K562 (cell line): ENCODE results near the gene RCBTB1. TPM values are rescaled to one million over a fixed set of nuclear protein-coding genes. Genes with fewer than 3 reads are reported as not detected.

ENCODE experiments used
- ATAC-seq: fragments of 200-7000 bp; cut with Tn5 transposase; 3 replicates; pipeline ENCODE4 v1.9.1; 2020; ENCODE audit warnings: moderate library complexity
- BruUV-seq: library from RNA; stranded (reverse); fragments of 400-500 nt; replicated peaks from 2 replicates; lab custom pipeline; 2021; lab: Mats Ljungman, UMichigan
- CTCF ChIA-PET: fragments of 300-600 bp; formaldehyde crosslinking; extraction: SDS; loops from one replicate; lab custom pipeline; 2021; ENCODE audit warnings: low intra/inter-chr PET ratio; lab: Yijun Ruan, JAX
- POLR2A ChIA-PET: fragments of 300-600, 350-650 bp; sonication (Branson Sonifier 250); formaldehyde crosslinking; extraction: SDS; loops from one replicate; lab custom pipeline; 2021; ENCODE audit warnings: antibody characterized with exemption, inconsistent platforms; lab: Yijun Ruan, JAX
- DNase-seq, 4 experiments: peaks; one replicate each; pipeline versions ENCODE4 v3.0.0 to v3.0.0-alpha.2; 2011 to 2018; ENCODE audit warnings: low spot score in 3 of 4, mixed read lengths in 3 of 4; ENCODE audit errors: extremely low read depth in 1 of 4
- FAIRE-seq: peaks from 2 replicates; lab custom pipeline; 2011; peaks lifted over from hg19 to GRCh38; lab: Jason Lieb, UNC
- H2AFZ ChIP-seq: 2 replicates; pipeline ENCODE4 v1.6.0; 2011; ENCODE audit warnings: low read depth, low read length, control low read depth, inconsistent platforms
- H3K27ac ChIP-seq: fragments of 200-600 bp; 3 replicates; pipeline ENCODE4 v1.8.0; 2011; ENCODE audit warnings: low read depth, mild to moderate bottlenecking, control low read depth, inconsistent platforms, low read length, moderate library complexity, mixed read lengths; ENCODE audit errors: extremely low read depth
- H3K27me3 ChIP-seq, 2 experiments: fragments of 300-600 bp in 1 of 2; 2 replicates in 1 of 2; 3 replicates in 1 of 2; pipeline versions ENCODE4 v1.6.0 to v1.8.0; 2011; ENCODE audit warnings: inconsistent platforms in 2 of 2, low read length in 2 of 2, mild to moderate bottlenecking in 1 of 2, mixed read lengths in 1 of 2, moderate library complexity in 1 of 2; ENCODE audit not compliant: control insufficient read depth in 2 of 2, insufficient read depth in 2 of 2
- H3K36me3 ChIP-seq: fragments of 300-600 bp; 3 replicates; pipeline ENCODE4 v1.8.0; 2011; ENCODE audit warnings: mild to moderate bottlenecking, low read length, inconsistent platforms; ENCODE audit not compliant: control insufficient read depth, insufficient read depth
- H3K4me1 ChIP-seq, 2 experiments: fragments of 200-600 bp in 1 of 2; replicated peaks in 1 of 2; 2 replicates in 1 of 2; 3 replicates in 1 of 2; pipeline versions ENCODE4 v1.5.1 to v1.8.0; 2011; ENCODE audit warnings: inconsistent platforms in 2 of 2, low read length in 2 of 2, mild to moderate bottlenecking in 1 of 2, mixed read lengths in 1 of 2, moderate library complexity in 1 of 2; ENCODE audit not compliant: control insufficient read depth in 2 of 2, insufficient read depth in 2 of 2
- H3K4me2 ChIP-seq: 2 replicates; pipeline ENCODE4 v1.6.1; 2011; ENCODE audit warnings: low read length, control low read depth, inconsistent platforms, mixed read lengths; ENCODE audit not compliant: insufficient read depth
- H3K4me3 ChIP-seq: fragments of 200-600 bp; sonication (generic), shearing (Covaris generic); 2 replicates; pipeline ENCODE4 v1.5.1; 2016; ENCODE audit warnings: control low read depth, inconsistent platforms
- H3K79me2 ChIP-seq: fragments of 200-600 bp; 3 replicates; pipeline ENCODE4 v1.8.0; 2011; ENCODE audit warnings: low read length, inconsistent platforms; ENCODE audit not compliant: control insufficient read depth, insufficient read depth
- H3K9ac ChIP-seq, 2 experiments: 2 replicates each; pipeline versions ENCODE4 v1.6.0 to v1.6.1; 2011; ENCODE audit warnings: low read depth in 2 of 2, low read length in 2 of 2, control low read depth in 1 of 2, inconsistent platforms in 1 of 2, mild to moderate bottlenecking in 1 of 2, mixed read lengths in 1 of 2; ENCODE audit not compliant: insufficient read depth in 1 of 2
- H3K9me1 ChIP-seq: one replicate; pipeline ENCODE4 v1.6.0; 2011; ENCODE audit warnings: inconsistent platforms, mild to moderate bottlenecking, low read length, moderate library complexity; ENCODE audit not compliant: control insufficient read depth, insufficient read depth
- H3K9me3 ChIP-seq: replicated peaks from 2 replicates; pipeline ENCODE4 v1.5.1; 2011; ENCODE audit warnings: low read depth, low read length, inconsistent platforms; ENCODE audit not compliant: control insufficient read depth, insufficient read depth
- H4K20me1 ChIP-seq: replicated peaks from 2 replicates; pipeline ENCODE4 v1.6.1; 2011; ENCODE audit warnings: low read length, inconsistent platforms, mixed read lengths; ENCODE audit not compliant: control insufficient read depth, insufficient read depth
- C11orf30 ChIP-seq: fragments of 450-650 bp; IDR thresholded peaks from 2 replicates; pipeline ENCODE4 v1.6.1; 2016; ENCODE audit warnings: low read depth, mild to moderate bottlenecking
- ELF1 ChIP-seq: fragments of 200-800 bp; sonication (Bioruptor generic); IDR thresholded peaks from 2 replicates; pipeline ENCODE4 v1.6.1; 2016; ENCODE audit warnings: missing genetic modification characterization, missing compliant biosample characterization
- HDGF ChIP-seq: fragments of 450-650 bp; IDR thresholded peaks from 2 replicates; pipeline ENCODE4 v1.6.1; 2016
- KDM5B ChIP-seq: fragments of 200-600 bp; sonication (generic); IDR thresholded peaks from 2 replicates; pipeline ENCODE4 v1.6.1; 2012; ENCODE audit warnings: low read depth, mild to moderate bottlenecking, moderate library complexity, low read length, control low read depth, inconsistent platforms; ENCODE audit not compliant: insufficient replicate concordance
- L3MBTL2 ChIP-seq: fragments of 450-650 bp; IDR thresholded peaks from 2 replicates; pipeline ENCODE4 v1.6.1; 2016; ENCODE audit warnings: mild to moderate bottlenecking, moderate library complexity
- MAFF ChIP-seq: IDR thresholded peaks from 2 replicates; pipeline ENCODE4 v1.6.1; 2012; ENCODE audit warnings: low read length, improper control_type of control experiment
- MIER1 ChIP-seq: fragments of 450-650 bp; IDR thresholded peaks from 2 replicates; pipeline ENCODE4 v1.6.1; 2016; ENCODE audit warnings: antibody characterized with exemption, mild to moderate bottlenecking, low read depth
- PHF8 ChIP-seq: fragments of 200-600 bp; sonication (generic); IDR thresholded peaks from 2 replicates; pipeline ENCODE4 v1.6.1; 2012; ENCODE audit warnings: mixed run types, mild to moderate bottlenecking, inconsistent platforms, low read length, moderate library complexity, borderline replicate concordance
- RBFOX2 ChIP-seq: fragments of 200-400 bp; formaldehyde crosslinking; IDR thresholded peaks from 2 replicates; pipeline ENCODE4 v1.6.1; 2017; ENCODE audit warnings: low read depth, mild to moderate bottlenecking, low read length, moderate library complexity
- TAF9B ChIP-seq: fragments of 450-650 bp; IDR thresholded peaks from 2 replicates; pipeline ENCODE4 v1.6.1; 2018; ENCODE audit warnings: mild to moderate bottlenecking; ENCODE audit not compliant: partially characterized antibody
- VEZF1 ChIP-seq: fragments of 200-800 bp; sonication (Bioruptor generic); IDR thresholded peaks from 2 replicates; pipeline ENCODE4 v1.6.1; 2017; ENCODE audit warnings: missing genetic modification characterization, missing compliant biosample characterization
- ZNF316 ChIP-seq: fragments of 450-650 bp; IDR thresholded peaks from 2 replicates; pipeline ENCODE4 v1.6.1; 2016
- WGBS: fragments of 100-300 bp; shearing (Covaris generic); methylation state at CpG from one replicate; pipeline ENCODE4 v1.1.6; 2016; ENCODE audit warnings: low coverage, mixed read lengths; ENCODE audit not compliant: insufficient coverage; ENCODE audit errors: missing lambda C conversion rate; 5-methylcytosine and 5-hydroxymethylcytosine counted together
- in situ Hi-C: fragments of 300-500 bp; cut with MboI; formaldehyde crosslinking; loops from 4 replicates; pipeline ENCODE4 v1.15.0; 2018; ENCODE audit warnings: inconsistent platforms, mixed read lengths
- intact Hi-C: fragments of 100-400 bp; cut with micrococcal nuclease; formaldehyde crosslinking; loops from 2 replicates; pipeline ENCODE4 v1.14.2; 2022
- polyA plus RNA-seq, 8 experiments: library from polyadenylated mRNA; depleted of rRNA in 4 of 8; stranded (reverse) in 5 of 8; unstranded in 3 of 8; fragments of >200 nt; fragmentation: Nextera tagmentation in 2 of 8; fragmentation: Illumina TruSeq in 1 of 8; extraction: Ambion mirVana in 2 of 8; extraction: Trizol in 1 of 8; gene quantifications; 2 replicates each; pipeline versions ENCODE4 v1.2.1 to v1.2.3, GENCODE V29; 2011 to 2014; ENCODE audit warnings: inconsistent platforms in 1 of 8, missing spikeins in 1 of 8
- total RNA-seq, 7 experiments: library from RNA; depleted of rRNA in 6 of 7; stranded (reverse); fragments of >200 nt in 6 of 7; fragmentation: Illumina TruSeq in 2 of 7; extraction: Trizol in 2 of 7; gene quantifications; 2 replicates each; pipeline versions ENCODE4 v1.2.1 to v1.2.3, GENCODE V29; 2011 to 2021; ENCODE audit warnings: low replicate concordance in 1 of 7
- TF ChIP-seq, protein P1 (sequence below): IDR thresholded peaks from 3 replicates; pipeline ENCODE4 v1.6.1; 2011; ENCODE audit warnings: borderline replicate concordance, mild to moderate bottlenecking; ENCODE audit not compliant: insufficient read length, insufficient read depth
- TF ChIP-seq, protein P2 (sequence below): sonication (generic); formaldehyde crosslinking; IDR thresholded peaks from 2 replicates; pipeline ENCODE4 v1.8.0; 2022; ENCODE audit warnings: mild to moderate bottlenecking, missing genetic modification reagents, borderline replicate concordance

RCBTB1 gene
- total and polyA plus RNA-seq, 9 of the 15 experiments (the other 6 are each of a cell fraction or from before 2014, with no cell fraction given), result 4.0 to 11.3 (median 8.4) TPM

- no peak for TF ChIP-seq TAF9B
- peak; percentile 62 for TF ChIP-seq RBFOX2
- peak; percentile 34 for TF ChIP-seq KDM5B
- peak; percentile 43; the same call in 1 of the 2 replicates for TF ChIP-seq PHF8
- peak; percentile 72 for TF ChIP-seq ELF1
These were observed 42.7 kb upstream of the RCBTB1 start, which contains the start of gene ARL11 (continued) for GRCh38 chr13:49627831-49628652.

DNA sequence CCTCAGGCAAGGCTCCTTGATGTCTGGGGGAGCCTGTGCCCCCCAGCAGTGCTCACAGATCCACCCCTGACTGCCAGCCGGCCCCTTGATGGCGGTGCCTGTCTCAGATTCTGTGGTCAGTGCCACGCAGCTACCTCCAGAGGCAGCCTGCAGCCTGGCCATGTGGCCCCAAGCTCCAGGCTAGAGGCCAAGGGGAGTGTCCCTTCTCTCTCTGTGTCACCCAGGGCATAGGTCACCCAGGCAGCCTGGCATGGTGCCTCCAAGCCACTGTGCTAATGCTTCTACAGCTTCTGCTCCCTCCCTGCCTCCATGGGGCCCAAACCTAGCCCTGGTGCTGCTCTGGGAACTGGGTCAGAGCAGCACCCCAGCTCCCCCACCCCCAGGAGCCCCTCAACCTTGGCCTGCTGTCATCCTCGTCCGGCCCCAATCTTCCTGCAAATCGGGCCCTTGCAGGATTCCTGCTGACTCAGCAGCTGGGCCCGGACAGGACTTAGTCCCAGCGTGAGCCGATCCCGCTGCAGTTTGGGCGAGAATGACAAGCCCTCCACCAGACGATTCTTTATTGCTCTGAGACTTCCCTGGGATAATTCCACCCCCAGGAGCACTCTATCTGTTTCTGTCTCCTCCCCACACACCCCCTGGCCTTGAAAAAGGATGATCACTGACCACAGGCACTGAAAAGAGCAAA is 40.2 kb upstream of the RCBTB1 start:
- Histone ChIP-seq H3K4me1 (peaks cover 10 to 17% of the 10 kb centered on the region in 2 experiments; a peak in 4 of 5 replicates), H3K4me2 (no peak overlapping the region), H3K4me3 (no peak overlapping the region), H3K9me3 (no peaks in the 10 kb centered on the region), H3K9me1 (no peaks in the 10 kb centered on the region), H3K27me3 (no peaks in the 10 kb centered on the region), H3K79me2 (no peaks in the 10 kb centered on the region), H3K9ac (no peak overlapping the region; a peak in 1 of 4 replicates), H3K36me3 (no peaks in the 10 kb centered on the region), H4K20me1 (no peaks in the 10 kb centered on the region), H2AFZ (peak overlapping the region; percentile 55; the same call in 1 of the 2 replicates), H3K27ac (no peak overlapping the region)
- ChIA-PET CTCF (no interaction called here), POLR2A (no interaction called here)
- in situ Hi-C loops, result no loop called here
- ATAC-seq, result no peak
- DNase-seq, result no peak
- no peak for FAIRE-seq
- BruUV-seq, result no TSS peak
- WGBS, result 61% methylated on average over 11 of the region's 12 CpGs
- intact Hi-C loops, result no loop called here
- TF ChIP-seq C11orf30, result peak; percentile 93
- TF ChIP-seq HDGF, result no peak
- TF ChIP-seq MAFF, result peak; percentile 74
- peak; percentile 88 for TF ChIP-seq ZNF316
- TF ChIP-seq L3MBTL2, result no peak
- TF ChIP-seq, protein P1, sequence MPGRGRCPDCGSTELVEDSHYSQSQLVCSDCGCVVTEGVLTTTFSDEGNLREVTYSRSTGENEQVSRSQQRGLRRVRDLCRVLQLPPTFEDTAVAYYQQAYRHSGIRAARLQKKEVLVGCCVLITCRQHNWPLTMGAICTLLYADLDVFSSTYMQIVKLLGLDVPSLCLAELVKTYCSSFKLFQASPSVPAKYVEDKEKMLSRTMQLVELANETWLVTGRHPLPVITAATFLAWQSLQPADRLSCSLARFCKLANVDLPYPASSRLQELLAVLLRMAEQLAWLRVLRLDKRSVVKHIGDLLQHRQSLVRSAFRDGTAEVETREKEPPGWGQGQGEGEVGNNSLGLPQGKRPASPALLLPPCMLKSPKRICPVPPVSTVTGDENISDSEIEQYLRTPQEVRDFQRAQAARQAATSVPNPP, result no peak
- TF ChIP-seq, protein P2, sequence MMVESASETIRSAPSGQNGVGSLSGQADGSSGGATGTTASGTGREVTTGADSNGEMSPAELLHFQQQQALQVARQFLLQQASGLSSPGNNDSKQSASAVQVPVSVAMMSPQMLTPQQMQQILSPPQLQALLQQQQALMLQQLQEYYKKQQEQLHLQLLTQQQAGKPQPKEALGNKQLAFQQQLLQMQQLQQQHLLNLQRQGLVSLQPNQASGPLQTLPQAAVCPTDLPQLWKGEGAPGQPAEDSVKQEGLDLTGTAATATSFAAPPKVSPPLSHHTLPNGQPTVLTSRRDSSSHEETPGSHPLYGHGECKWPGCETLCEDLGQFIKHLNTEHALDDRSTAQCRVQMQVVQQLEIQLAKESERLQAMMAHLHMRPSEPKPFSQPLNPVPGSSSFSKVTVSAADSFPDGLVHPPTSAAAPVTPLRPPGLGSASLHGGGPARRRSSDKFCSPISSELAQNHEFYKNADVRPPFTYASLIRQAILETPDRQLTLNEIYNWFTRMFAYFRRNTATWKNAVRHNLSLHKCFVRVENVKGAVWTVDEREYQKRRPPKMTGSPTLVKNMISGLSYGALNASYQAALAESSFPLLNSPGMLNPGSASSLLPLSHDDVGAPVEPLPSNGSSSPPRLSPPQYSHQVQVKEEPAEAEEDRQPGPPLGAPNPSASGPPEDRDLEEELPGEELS (CRISPR knock-in tag), result no peak
- no peak for TF ChIP-seq VEZF1 (CRISPR knock-in tag)
- TF ChIP-seq MIER1, result no peak
